HUES6 (cell line): Measurements from ENCODE around the gene RAB24.
"Not testable (repeated sequence)": the region's sequence is repeated elsewhere in the genome, so short reads cannot be mapped to it uniquely, and the experiment has no call there.

Experiments used
- H3K27ac ChIP-seq: 2 replicates; pipeline ENCODE4 v1.7.0; 2013; ENCODE audit warnings: low read depth, mild to moderate bottlenecking, low read length, inconsistent platforms
- H3K27me3 ChIP-seq: 2 replicates; pipeline ENCODE4 v1.6.1; 2013; ENCODE audit warnings: low read length; ENCODE audit not compliant: control insufficient read depth, insufficient read depth
- H3K36me3 ChIP-seq: 2 replicates; pipeline ENCODE4 v1.6.1; 2013; ENCODE audit warnings: low read length; ENCODE audit not compliant: control insufficient read depth, insufficient read depth
- H3K4me1 ChIP-seq: 2 replicates; pipeline ENCODE4 v1.6.1; 2013; ENCODE audit warnings: low read length; ENCODE audit not compliant: control insufficient read depth, insufficient read depth
- H3K4me3 ChIP-seq: 2 replicates; pipeline ENCODE4 v1.5.1; 2013; ENCODE audit warnings: low read depth, low read length
- H3K9ac ChIP-seq: one replicate; pipeline ENCODE4 v1.6.1; 2013; ENCODE audit warnings: mild to moderate bottlenecking, low read length
- H3K9me3 ChIP-seq: 2 replicates; pipeline ENCODE4 v1.6.1; 2013; ENCODE audit warnings: low read depth, low read length; ENCODE audit not compliant: control insufficient read depth, insufficient read depth

The RAB24 gene

DNA sequence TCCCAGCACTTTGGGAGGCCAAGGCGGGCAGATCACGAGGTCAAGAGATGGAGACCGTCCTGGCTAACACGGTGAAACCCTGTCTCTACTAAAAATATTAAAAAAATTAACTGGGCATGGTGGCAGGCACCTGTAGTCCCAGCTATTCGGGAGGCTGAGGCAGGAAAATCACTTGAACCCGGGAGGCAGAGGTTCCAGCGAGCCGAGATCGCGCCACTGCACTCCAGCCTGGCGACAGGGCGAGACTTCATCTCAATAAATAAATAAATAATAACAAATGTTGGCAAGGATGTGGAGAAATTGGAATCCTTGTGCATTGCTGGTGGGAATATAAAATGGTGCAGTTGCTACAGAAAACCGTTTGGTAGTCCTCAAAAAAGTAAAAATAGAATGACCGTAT lies 39.5 kb upstream of the RAB24 start:
- not testable (repeated sequence) for H3K9me3 ChIP-seq, H3K4me3 ChIP-seq, H3K9ac ChIP-seq, H3K27me3 ChIP-seq, H3K27ac ChIP-seq
- peaks cover 34% of the 10 kb centered on the region for H3K36me3 ChIP-seq
- peaks cover 14% of the 10 kb centered on the region; the same call in 1 of the 2 replicates for H3K4me1 ChIP-seq

DNA sequence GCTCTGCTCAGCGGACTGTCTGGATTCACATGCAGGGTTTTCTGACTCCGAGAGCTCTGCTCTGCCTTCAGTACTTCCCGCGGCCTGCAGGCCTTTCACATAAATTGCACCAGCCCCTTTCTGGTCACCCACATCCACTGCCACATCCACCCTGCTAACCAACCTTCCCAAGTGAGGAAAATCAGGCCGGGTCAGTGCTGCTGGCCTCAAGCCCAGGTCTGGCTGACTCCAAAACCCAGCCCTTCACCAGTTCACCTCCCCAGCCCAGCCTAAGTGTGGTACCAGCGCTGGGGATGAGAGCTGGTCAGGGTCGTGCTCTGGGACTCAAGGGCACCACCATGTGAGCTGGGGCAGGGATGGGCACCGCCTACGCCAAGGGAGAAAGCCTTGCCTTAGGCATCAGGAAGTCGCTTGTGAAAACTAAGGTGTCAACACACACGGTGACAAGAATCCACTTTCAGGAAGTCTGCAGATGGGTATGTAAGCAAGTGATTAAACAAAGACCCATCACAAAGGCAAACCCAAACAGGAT lies 35.7 kb upstream of the RAB24 start:
- Histone ChIP-seq H3K4me1 (peaks cover 33% of the 10 kb centered on the region), H3K27me3 (no peaks in the 10 kb centered on the region), H3K9ac (peak overlapping the region; percentile 31), H3K27ac (peak overlapping the region; percentile 62; the same call in 1 of the 2 replicates), H3K36me3 (peaks cover 59% of the 10 kb centered on the region), H3K9me3 (no peaks in the 10 kb centered on the region), H3K4me3 (no peak overlapping the region)

DNA sequence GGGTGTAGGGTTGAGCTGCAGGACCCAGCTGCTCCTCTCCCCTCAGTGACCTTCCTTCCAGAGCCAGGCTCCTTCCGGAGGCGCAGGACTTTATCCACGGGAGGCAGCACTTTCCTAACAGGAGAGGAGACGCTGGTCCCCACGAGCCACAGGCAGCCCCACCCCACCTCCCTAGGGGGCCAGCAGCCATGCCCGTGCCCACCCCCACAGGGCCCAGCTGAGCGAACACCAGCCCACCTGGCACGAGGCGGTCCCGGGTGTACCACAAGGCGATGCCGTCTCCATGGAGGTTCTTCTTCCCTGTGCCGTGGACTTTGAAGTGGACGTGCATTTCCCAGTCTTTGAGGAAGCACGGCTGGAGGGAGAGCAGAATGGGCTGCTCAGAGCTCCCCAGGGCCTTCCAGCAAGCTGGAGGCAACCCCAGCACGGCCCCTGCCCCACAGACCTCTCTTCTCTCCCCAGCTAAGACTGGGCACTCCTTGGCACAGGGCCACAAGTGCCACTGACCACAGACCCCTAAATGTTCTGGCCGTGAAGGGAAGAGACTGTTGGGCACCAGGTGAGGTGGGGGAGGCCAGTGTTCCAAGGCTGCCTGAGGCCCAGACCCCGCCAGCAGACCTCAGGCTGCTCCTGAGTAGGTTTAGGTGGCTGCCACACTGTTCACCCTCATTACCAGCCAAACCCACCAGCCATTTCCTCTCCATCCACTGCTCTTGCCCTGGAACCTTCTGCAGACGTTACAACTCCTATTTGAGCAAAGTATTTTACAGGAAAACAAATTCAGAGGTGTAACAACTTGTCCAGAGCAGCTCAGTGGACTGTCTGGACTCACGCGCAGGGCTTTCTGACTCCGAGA lies 35.0 kb upstream of the RAB24 start:
- peak overlapping the region; percentile 23 for H3K9ac ChIP-seq
- no peaks in the 10 kb centered on the region for H3K27me3 ChIP-seq
- H3K4me1 ChIP-seq: peaks cover 33% of the 10 kb centered on the region
- H3K36me3 ChIP-seq: peaks cover 63% of the 10 kb centered on the region
- H3K9me3 ChIP-seq: no peaks in the 10 kb centered on the region
- H3K4me3 ChIP-seq: no peak overlapping the region
- peak overlapping the region; percentile 39; the same call in 1 of the 2 replicates for H3K27ac ChIP-seq

DNA sequence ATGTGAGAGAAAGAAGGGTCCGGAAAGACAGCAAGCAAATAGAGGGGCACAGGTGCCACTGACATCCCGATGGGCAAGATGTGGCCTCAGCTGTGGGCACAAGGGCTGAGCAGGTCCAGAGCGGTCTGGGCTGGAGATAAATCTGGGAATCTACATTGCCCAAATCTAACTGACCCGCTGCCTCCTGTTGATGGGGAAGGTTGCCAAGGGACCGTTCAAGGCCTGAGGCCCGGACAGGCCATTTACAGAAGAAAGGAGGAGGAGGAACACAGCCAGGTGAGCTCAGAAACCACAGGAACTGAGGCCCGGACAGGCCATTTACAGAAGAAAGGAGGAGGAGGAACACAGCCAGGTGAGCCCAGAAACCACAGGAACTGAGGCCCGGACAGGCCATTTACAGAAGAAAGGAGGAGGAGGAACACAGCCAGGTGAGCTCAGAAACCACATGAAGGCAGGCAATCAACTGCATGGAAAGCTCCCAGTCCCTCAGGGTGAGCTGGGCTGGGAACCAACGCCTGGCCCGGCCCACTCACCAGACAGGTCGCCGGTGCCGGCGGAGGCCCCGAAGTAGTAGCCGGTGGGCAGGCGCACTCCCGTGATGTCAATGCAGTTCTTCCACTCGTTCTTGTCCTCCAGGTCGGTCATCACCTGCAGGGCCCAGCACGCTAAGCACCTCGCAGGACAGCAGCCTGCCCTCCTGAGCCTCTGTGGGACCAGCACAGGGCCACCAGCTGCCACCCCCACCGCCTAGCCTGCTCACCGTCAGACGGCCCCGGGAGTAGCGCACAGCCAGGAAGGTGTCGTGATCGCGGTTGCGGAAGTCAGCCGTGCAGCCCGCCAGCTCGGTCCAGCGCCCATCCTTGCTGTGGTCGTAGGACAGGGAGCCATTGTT lies 33.3 kb upstream of the RAB24 start:
- Histone ChIP-seq H3K9me3 (no peaks in the 10 kb centered on the region), H3K36me3 (peaks cover 76% of the 10 kb centered on the region), H3K27ac (peak overlapping the region; percentile 67; the same call in 1 of the 2 replicates), H3K9ac (peak overlapping the region; percentile 5), H3K27me3 (no peaks in the 10 kb centered on the region), H3K4me1 (peaks cover 33% of the 10 kb centered on the region), H3K4me3 (no peak overlapping the region)

DNA sequence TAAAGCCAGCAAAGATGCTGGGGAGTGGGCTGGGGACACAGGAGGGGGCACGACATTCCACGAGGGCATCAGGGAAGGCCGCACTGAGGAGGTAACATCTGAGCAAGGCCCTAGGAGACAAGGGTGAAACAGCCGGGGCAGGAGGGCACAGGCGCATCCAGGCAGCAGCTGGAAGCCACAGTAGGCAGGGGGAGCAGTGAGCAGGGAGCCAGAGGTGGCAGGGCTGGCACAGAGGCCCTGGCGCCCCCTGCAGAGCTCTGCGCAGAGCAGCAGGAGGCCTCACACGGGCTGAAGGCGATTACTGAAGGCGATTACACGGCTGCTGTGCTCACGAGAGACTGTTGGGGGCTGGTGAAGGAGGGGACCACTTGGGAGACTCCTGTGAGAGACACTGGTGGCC lies 32.6 kb upstream of the RAB24 start:
- H3K9ac ChIP-seq: no peak overlapping the region
- peaks cover 77% of the 10 kb centered on the region for H3K36me3 ChIP-seq
- no peaks in the 10 kb centered on the region for H3K27me3 ChIP-seq
- H3K27ac ChIP-seq: peak overlapping the region; percentile 67; the same call in 1 of the 2 replicates
- no peaks in the 10 kb centered on the region for H3K9me3 ChIP-seq
- H3K4me3 ChIP-seq: no peak overlapping the region
- peaks cover 33% of the 10 kb centered on the region for H3K4me1 ChIP-seq

DNA sequence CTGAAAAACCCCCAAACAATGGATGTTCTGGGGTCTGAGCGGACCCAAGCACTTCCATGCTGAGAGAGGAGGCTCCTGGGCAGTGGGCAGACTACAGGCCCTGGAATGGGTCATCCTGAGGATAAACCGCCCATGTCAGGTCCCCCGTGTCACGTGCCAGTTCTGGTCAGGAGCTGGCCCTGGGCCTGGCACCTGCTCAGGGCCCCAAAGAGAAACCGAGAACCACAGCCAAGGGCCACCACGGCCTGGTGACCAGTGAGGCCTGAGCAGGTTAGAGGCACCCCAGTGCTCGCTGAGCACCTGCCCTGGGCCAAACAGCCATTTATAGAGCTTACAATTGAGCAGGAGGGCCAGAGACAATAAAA lies 32.2 kb upstream of the RAB24 start:
- no peak overlapping the region for H3K4me3 ChIP-seq
- peaks cover 33% of the 10 kb centered on the region for H3K4me1 ChIP-seq
- H3K27ac ChIP-seq: no peak overlapping the region
- peaks cover 80% of the 10 kb centered on the region for H3K36me3 ChIP-seq
- H3K27me3 ChIP-seq: no peaks in the 10 kb centered on the region
- H3K9ac ChIP-seq: no peak overlapping the region
- no peaks in the 10 kb centered on the region for H3K9me3 ChIP-seq

DNA sequence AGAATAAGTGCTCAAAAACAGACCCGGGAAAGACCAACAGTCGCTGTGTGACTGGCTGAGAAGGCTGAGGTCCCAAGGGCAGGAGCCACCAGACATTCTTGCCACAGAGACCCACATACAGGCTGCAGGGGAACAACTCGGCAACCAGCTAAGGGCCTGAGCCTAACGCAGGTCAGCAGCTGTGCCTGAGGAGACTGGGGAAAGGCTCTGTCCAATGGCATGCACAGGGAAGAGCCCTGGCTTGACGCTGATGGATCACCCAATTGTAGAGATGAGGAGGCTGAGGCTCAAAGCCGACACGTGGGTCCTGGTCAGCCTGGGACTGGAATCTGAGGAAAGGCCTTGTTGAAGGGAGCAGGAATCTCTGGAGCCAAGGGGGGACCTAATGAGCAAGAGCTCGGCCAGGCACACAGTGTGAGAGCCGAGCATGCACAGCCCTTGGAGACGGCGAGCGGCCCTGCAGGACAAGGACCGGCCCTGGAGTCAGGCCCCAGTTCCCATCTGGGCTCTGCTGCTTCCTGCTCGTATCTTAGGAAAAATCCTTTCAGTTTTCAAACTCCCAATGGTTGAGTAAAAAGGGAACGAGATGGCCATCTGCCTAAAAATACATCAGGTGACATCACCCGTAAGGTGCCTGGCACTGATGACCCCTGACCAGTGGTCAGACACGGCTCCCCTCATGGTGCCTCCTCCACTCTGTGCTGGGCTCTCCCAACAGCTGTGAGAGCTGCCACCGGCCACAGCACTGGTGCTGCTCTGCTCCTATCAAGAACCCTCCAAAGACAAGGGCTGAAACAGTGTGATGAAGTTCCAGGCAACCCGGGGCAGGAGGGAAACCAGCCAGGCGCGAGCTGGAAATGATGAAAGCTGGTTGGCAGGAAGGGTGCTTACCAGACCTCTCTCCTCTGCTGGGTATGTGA lies 31.5 kb upstream of the RAB24 start:
- Histone ChIP-seq H3K9me3 (no peaks in the 10 kb centered on the region), H3K36me3 (peaks cover 86% of the 10 kb centered on the region), H3K9ac (no peak overlapping the region), H3K4me1 (peaks cover 30% of the 10 kb centered on the region), H3K27me3 (no peaks in the 10 kb centered on the region), H3K4me3 (no peak overlapping the region), H3K27ac (no peak overlapping the region)

DNA sequence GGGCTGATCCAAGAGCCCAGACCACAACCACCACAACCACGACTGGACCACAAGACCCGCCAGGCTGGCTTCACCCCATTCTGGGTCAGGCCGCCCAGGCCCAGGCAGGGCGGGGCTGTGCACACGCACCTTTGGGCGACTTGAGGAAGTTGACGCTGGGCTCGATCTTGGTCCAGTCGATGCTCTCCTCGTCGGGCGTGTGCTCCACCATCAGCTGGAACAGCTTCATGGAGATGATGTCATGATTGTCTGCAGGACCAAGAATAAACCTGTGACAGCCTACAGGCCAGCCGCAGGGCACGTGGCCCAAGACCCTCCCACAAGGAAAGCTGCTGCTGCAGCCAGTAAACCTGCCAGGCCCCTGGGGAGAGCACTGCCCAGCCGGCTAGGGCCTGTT lies 30.6 kb upstream of the RAB24 start:
- H3K27me3 ChIP-seq: no peaks in the 10 kb centered on the region
- H3K9ac ChIP-seq: no peak overlapping the region
- peaks cover 22% of the 10 kb centered on the region for H3K4me1 ChIP-seq
- no peak overlapping the region for H3K27ac ChIP-seq
- peaks cover 92% of the 10 kb centered on the region for H3K36me3 ChIP-seq
- H3K9me3 ChIP-seq: no peaks in the 10 kb centered on the region
- H3K4me3 ChIP-seq: no peak overlapping the region

DNA sequence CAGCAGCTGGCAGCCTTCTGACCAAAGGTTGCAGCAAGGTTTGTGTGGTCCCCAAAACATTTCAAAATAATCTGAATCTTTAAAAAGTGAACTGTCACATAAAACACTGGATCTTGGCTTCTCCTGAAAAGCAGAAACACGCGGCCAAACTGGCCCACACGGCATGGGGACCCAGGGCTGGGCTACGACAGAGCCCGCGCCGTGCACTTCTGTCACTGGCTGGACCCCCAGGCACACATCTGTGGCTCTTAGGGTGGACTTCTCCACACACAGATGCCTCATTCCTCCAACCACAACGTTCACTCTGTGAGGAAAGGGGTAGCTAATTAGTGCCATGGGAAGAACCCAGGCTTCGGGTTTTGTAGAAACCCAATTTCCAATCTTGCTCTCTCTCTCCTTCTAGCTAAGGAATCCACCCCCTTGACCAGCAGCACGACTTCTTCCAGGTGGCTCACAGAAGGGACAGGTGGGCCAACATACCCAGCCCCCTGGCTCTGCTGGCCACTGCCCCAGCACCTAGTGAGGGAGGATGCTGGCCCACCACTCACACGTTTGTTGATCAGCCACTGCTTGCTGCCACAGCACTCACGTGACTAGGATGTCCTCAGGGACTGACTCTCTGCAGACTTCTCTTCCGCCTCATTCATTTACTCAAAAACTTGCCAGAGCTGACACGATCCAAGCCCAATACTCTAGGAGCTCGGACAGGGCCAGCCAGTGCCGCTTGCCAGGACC lies 30.1 kb upstream of the RAB24 start:
- Histone ChIP-seq H3K4me1 (peaks cover 20% of the 10 kb centered on the region), H3K9me3 (no peaks in the 10 kb centered on the region), H3K36me3 (peaks cover 89% of the 10 kb centered on the region), H3K27me3 (no peaks in the 10 kb centered on the region), H3K4me3 (no peak overlapping the region), H3K9ac (no peak overlapping the region), H3K27ac (no peak overlapping the region)

DNA sequence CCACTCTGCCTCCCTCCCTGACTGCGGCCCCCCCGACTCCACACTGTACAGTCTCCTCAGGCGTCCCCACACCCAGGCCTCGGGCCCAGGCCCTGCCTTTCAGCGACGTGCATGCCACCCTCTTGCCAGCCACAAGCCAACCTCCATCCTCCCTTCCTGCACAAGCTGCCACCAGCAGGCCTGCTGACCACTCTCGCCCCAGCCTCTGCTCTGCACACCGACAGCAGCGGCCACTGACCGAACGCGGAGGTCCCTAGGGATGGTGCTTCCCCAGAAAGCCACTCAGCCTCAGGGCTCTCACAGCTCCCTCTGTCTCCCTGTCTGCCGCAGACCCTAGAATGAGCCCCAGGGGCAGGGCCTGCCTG lies 29.4 kb upstream of the RAB24 start:
- Histone ChIP-seq H3K4me1 (peaks cover 21% of the 10 kb centered on the region), H3K27ac (no peak overlapping the region), H3K4me3 (no peak overlapping the region), H3K27me3 (no peaks in the 10 kb centered on the region), H3K9ac (no peak overlapping the region), H3K9me3 (no peaks in the 10 kb centered on the region), H3K36me3 (peaks cover 83% of the 10 kb centered on the region)
